ENCODE results near the gene PROX1.

PROX1 gene

GRCh38 chr1:214010717-214011116 lies 22.9 kb downstream of the PROX1 start:
- no peaks in the 10 kb centered on the region for H3K4me1 ChIP-seq (ENCODE audit: control insufficient read depth, insufficient read depth, low read length, poor library complexity, severe bottlenecking)
- peaks cover 18% of the 10 kb centered on the region for H3K36me3 ChIP-seq (ENCODE audit: control insufficient read depth, insufficient read depth, low read length)
- no peaks in the 10 kb centered on the region for H3K9me3 ChIP-seq (ENCODE audit: control insufficient read depth, low read length)
- H3K27ac ChIP-seq (ENCODE audit: low read depth, low read length, severe bottlenecking): no peak overlapping the region
- H3K4me3 ChIP-seq (ENCODE audit: extremely low read depth, insufficient read depth, low read length, poor library complexity, severe bottlenecking): no peak overlapping the region
- WGBS, 2 experiments (ENCODE audit: insufficient coverage in 2 of 2): 100% methylated on average over 1 of the region's 2 CpGs

- H3K27ac ChIP-seq (ENCODE audit: low read depth, low read length, severe bottlenecking): no peak overlapping the region
- no peaks in the 10 kb centered on the region for H3K4me1 ChIP-seq (ENCODE audit: control insufficient read depth, insufficient read depth, low read length, poor library complexity, severe bottlenecking)
- WGBS, 2 experiments (ENCODE audit: insufficient coverage in 2 of 2): no CpG with 5 or more reads among the region's 2 CpGs
- peaks cover 25% of the 10 kb centered on the region for H3K36me3 ChIP-seq (ENCODE audit: control insufficient read depth, insufficient read depth, low read length)
- no peaks in the 10 kb centered on the region for H3K9me3 ChIP-seq (ENCODE audit: control insufficient read depth, low read length)
- H3K4me3 ChIP-seq (ENCODE audit: extremely low read depth, insufficient read depth, low read length, poor library complexity, severe bottlenecking): no peak overlapping the region
These were observed 24.6 kb downstream of the PROX1 start for GRCh38 chr1:214012418-214012817.

- H3K4me3 ChIP-seq (ENCODE audit: extremely low read depth, insufficient read depth, low read length, poor library complexity, severe bottlenecking): no peak overlapping the region
- no peaks in the 10 kb centered on the region for H3K4me1 ChIP-seq (ENCODE audit: control insufficient read depth, insufficient read depth, low read length, poor library complexity, severe bottlenecking)
- 92 to 96% methylated on average over 15 of the region's 15 CpGs for WGBS, 2 experiments (ENCODE audit: insufficient coverage in 2 of 2)
- H3K27ac ChIP-seq (ENCODE audit: low read depth, low read length, severe bottlenecking): no peak overlapping the region
- H3K9me3 ChIP-seq (ENCODE audit: control insufficient read depth, low read length): no peaks in the 10 kb centered on the region
- peaks cover 25% of the 10 kb centered on the region for H3K36me3 ChIP-seq (ENCODE audit: control insufficient read depth, insufficient read depth, low read length)
These were observed 26.0 kb downstream of the PROX1 start for GRCh38 chr1:214013614-214014377.

GRCh38 chr1:214014730-214015129 lies 27.0 kb downstream of the PROX1 start:
- no peaks in the 10 kb centered on the region for H3K4me1 ChIP-seq (ENCODE audit: control insufficient read depth, insufficient read depth, low read length, poor library complexity, severe bottlenecking)
- peaks cover 25% of the 10 kb centered on the region for H3K36me3 ChIP-seq (ENCODE audit: control insufficient read depth, insufficient read depth, low read length)
- no peaks in the 10 kb centered on the region for H3K9me3 ChIP-seq (ENCODE audit: control insufficient read depth, low read length)
- H3K4me3 ChIP-seq (ENCODE audit: extremely low read depth, insufficient read depth, low read length, poor library complexity, severe bottlenecking): no peak overlapping the region
- 73 to 88% methylated on average over 3 of the region's 4 CpGs for WGBS, 2 experiments (ENCODE audit: insufficient coverage in 2 of 2)
- H3K27ac ChIP-seq (ENCODE audit: low read depth, low read length, severe bottlenecking): no peak overlapping the region

DNA sequence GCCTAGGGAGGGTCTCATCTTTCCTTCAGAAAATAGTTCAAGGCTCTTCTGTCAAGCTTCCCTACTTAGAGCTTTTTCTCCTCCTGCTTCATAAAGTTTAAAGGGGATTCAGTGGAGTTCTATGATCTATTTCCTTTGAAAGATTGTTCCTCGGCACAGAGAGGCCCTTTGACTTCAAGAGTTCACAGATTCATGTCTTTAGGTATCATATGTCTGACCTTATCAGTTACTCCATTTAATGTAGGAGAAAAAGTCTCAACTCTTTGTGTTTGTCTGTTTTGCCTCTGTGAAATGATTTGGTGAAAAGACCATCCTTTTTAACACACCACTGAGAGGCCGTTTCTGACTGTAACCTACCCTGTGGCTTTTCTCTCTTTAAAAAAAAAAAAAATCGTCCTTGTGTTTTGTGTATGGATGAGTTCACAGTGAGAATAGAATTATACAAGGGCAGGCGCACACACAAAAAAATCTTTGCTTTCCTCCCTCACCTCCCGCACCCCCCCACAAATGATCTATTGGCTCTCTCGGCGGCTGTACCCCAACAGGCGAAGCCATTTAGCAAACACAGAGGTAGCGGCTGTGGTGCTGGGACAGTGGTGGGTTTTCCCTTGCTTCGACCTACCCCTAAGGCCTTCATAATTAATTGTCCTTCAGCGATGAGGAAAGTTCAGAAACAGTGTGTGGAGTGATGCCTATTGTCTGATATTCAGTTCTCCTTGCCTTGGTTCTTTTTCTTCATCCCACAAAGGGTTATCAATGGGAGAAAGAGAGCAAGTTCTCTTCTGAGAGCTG lies 29.6 kb downstream of the PROX1 start:
- H3K36me3 ChIP-seq (ENCODE audit: control insufficient read depth, insufficient read depth, low read length): peaks cover 27% of the 10 kb centered on the region
- 60% methylated on average over 1 of the region's 11 CpGs; no CpG with 5 or more reads in 1 of the 2 experiments for WGBS, 2 experiments (ENCODE audit: insufficient coverage in 2 of 2)
- no peak overlapping the region for H3K27ac ChIP-seq (ENCODE audit: low read depth, low read length, severe bottlenecking)
- no peak overlapping the region for H3K4me3 ChIP-seq (ENCODE audit: extremely low read depth, insufficient read depth, low read length, poor library complexity, severe bottlenecking)
- H3K9me3 ChIP-seq (ENCODE audit: control insufficient read depth, low read length): no peaks in the 10 kb centered on the region
- H3K4me1 ChIP-seq (ENCODE audit: control insufficient read depth, insufficient read depth, low read length, poor library complexity, severe bottlenecking): no peaks in the 10 kb centered on the region

DNA sequence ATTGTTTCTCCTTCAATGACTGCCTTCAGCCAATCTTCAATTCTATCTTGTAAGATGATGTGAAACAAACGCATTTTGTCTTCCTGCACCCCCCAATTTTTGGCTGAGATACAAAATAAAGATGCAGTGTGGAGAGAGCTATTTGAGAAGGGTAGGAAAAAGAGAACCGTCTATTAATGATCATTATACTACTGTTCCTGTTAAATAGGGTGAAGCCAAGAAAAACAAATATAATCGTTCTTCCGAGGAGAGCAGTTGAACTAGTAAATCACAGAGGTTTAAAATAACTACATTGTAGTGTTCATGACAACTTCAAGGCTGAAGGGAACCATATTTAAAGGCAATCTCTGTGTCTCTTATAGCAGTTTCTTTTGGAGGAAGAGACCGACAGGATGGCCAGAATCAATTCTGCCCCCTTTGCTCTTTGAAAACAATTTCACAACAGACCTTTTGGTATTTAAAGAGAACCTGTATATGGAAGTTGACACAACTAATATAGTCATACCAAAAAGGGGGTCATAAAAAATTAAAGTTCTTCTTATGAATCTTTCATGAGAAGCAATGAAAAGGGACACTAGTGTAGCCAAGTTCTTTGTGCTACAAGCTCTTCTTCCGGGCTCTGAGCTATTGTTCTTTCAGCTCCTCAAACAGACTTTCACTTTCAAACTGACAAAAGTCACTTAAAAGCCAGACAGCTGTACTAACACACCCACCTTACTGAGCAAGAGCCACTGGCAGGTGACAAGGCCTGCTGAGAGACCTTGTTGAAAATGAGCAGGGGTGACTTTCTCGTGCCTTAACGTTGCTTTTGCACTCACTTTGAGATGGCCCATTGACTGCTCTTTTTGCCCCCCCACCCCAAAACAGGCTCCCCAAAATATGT lies 30.9 kb downstream of the PROX1 start:
- no peaks in the 10 kb centered on the region for H3K9me3 ChIP-seq (ENCODE audit: control insufficient read depth, low read length)
- H3K4me1 ChIP-seq (ENCODE audit: control insufficient read depth, insufficient read depth, low read length, poor library complexity, severe bottlenecking): peaks cover 4% of the 10 kb centered on the region
- peaks cover 18% of the 10 kb centered on the region for H3K36me3 ChIP-seq (ENCODE audit: control insufficient read depth, insufficient read depth, low read length)
- 92 to 100% methylated on average over 2 to 4 of the region's 8 CpGs for WGBS, 2 experiments (ENCODE audit: insufficient coverage in 2 of 2)
- no peak overlapping the region for H3K4me3 ChIP-seq (ENCODE audit: extremely low read depth, insufficient read depth, low read length, poor library complexity, severe bottlenecking)
- no peak overlapping the region for H3K27ac ChIP-seq (ENCODE audit: low read depth, low read length, severe bottlenecking)

DNA sequence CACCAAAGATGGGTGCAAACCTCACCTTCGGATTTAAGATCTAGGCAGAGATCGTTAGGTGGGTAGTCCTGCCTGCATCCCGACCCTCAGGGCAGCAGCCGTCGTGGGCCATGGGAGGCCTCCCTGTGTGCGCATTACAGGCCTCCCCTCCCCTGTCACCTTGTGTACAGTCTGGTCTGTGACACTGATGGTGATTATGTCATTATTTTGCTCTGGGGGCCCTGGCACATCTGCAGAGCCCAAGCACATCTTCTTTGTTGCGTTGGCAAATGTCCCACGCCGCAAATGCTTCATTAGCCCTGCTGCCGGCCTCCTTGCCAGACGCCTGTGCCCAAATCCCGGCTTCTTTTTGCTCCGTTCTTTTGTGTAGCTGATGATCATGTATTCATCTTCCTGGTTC lies 31.7 kb downstream of the PROX1 start:
- Histone ChIP-seq H3K36me3 (ENCODE audit: control insufficient read depth, insufficient read depth, low read length) (peaks cover 13% of the 10 kb centered on the region), H3K4me3 (ENCODE audit: extremely low read depth, insufficient read depth, low read length, poor library complexity, severe bottlenecking) (no peak overlapping the region), H3K4me1 (ENCODE audit: control insufficient read depth, insufficient read depth, low read length, poor library complexity, severe bottlenecking) (peaks cover 4% of the 10 kb centered on the region), H3K9me3 (ENCODE audit: control insufficient read depth, low read length) (no peaks in the 10 kb centered on the region), H3K27ac (ENCODE audit: low read depth, low read length, severe bottlenecking) (no peak overlapping the region)
- WGBS, 2 experiments (ENCODE audit: insufficient coverage in 2 of 2): 93 to 97% methylated on average over 12 to 13 of the region's 13 CpGs

GRCh38 chr1:214021321-214021720 lies 33.5 kb downstream of the PROX1 start:
- Histone ChIP-seq H3K36me3 (ENCODE audit: control insufficient read depth, insufficient read depth, low read length) (peaks cover 9% of the 10 kb centered on the region), H3K4me3 (ENCODE audit: extremely low read depth, insufficient read depth, low read length, poor library complexity, severe bottlenecking) (no peak overlapping the region), H3K4me1 (ENCODE audit: control insufficient read depth, insufficient read depth, low read length, poor library complexity, severe bottlenecking) (peaks cover 4% of the 10 kb centered on the region), H3K27ac (ENCODE audit: low read depth, low read length, severe bottlenecking) (no peak overlapping the region), H3K9me3 (ENCODE audit: control insufficient read depth, low read length) (no peaks in the 10 kb centered on the region)
- WGBS, 2 experiments (ENCODE audit: insufficient coverage in 2 of 2): 90 to 100% methylated on average over 1 to 2 of the region's 3 CpGs

GRCh38 chr1:214022229-214022791 lies 34.5 kb downstream of the PROX1 start:
- Histone ChIP-seq H3K4me3 (ENCODE audit: extremely low read depth, insufficient read depth, low read length, poor library complexity, severe bottlenecking) (no peak overlapping the region), H3K27ac (ENCODE audit: low read depth, low read length, severe bottlenecking) (no peak overlapping the region), H3K4me1 (ENCODE audit: control insufficient read depth, insufficient read depth, low read length, poor library complexity, severe bottlenecking) (peaks cover 5% of the 10 kb centered on the region), H3K9me3 (ENCODE audit: control insufficient read depth, low read length) (no peaks in the 10 kb centered on the region), H3K36me3 (ENCODE audit: control insufficient read depth, insufficient read depth, low read length) (peaks cover 8% of the 10 kb centered on the region)
- 90 to 93% methylated on average over 5 of the region's 5 CpGs for WGBS, 2 experiments (ENCODE audit: insufficient coverage in 2 of 2)

- Histone ChIP-seq H3K27ac (ENCODE audit: low read depth, low read length, severe bottlenecking) (no peak overlapping the region), H3K4me3 (ENCODE audit: extremely low read depth, insufficient read depth, low read length, poor library complexity, severe bottlenecking) (no peak overlapping the region), H3K36me3 (ENCODE audit: control insufficient read depth, insufficient read depth, low read length) (peaks cover 8% of the 10 kb centered on the region), H3K4me1 (ENCODE audit: control insufficient read depth, insufficient read depth, low read length, poor library complexity, severe bottlenecking) (peaks cover 9% of the 10 kb centered on the region), H3K9me3 (ENCODE audit: control insufficient read depth, low read length) (no peaks in the 10 kb centered on the region)
- WGBS, 2 experiments (ENCODE audit: insufficient coverage in 2 of 2): 50 to 71% methylated on average over 1 of the region's 2 CpGs
These were observed 35.1 kb downstream of the PROX1 start for GRCh38 chr1:214022810-214023425.

Measured in mesodermal cell (in vitro differentiated cells).